Endometrial microvascular endothelial cells (primary cell): ENCODE measurements around the gene ANKRD10. TPM values are rescaled to one million over a fixed set of nuclear protein-coding genes. Genes with fewer than 3 reads are reported as not detected.

Experiments
- in situ Hi-C: cut with HindIII; loops from 2 replicates; pipeline ENCODE4 v1.10.0; 2017; ENCODE audit warnings: low sequenced_read_pairs, low pct_unique_long_range_greater_than_20kb; ENCODE audit errors: inconsistent ontology term
- total RNA-seq: library from RNA; depleted of rRNA; stranded (reverse); fragments of >200 nt; gene quantifications from one replicate; pipeline ENCODE4 v1.2.3, GENCODE V29; 2015; ENCODE audit errors: inconsistent ontology term

The ANKRD10 gene
- total RNA-seq, 1 donor from 2014 or later = 22.5 TPM

DNA sequence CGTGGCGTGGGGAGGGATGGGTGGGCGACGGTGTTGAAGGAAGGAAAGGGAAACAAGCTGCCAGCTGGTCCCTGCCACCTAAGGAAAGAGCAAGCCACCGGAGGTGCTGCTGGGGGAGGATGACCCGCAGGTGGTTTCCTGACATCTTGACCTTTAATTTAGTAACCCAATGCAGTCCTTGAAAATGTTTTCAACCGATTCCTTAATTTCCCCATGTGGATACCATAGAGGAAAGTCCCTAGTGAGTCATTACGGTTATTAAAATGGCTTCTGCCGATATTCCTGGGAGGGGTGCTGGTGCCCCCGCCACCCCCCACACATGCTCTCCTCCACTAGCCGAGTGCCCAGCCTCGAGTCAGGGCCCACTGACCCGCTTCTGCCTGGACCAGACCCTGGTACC is 6.3 kb upstream of the ANKRD10 start:
- in situ Hi-C loops = no loop called here

DNA sequence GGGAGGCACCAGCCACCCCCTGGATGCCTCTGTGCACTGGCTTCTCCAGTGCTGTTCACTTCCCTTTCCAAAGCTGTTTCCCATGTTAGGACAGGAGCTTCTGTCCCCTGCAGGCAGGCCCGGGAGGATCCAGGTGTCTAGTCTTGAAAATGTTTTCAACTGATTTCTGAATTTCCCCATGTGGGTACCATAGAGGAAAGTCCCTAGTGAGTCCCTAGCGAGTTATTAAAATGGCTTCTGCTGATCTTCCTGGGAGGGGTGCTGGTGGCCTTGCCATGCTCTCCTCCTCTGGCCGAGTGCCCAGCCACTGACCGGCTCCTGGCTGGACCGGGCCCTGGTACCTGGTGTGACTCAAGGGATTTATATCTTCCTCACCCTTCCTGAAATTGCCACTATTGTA is 5.2 kb upstream of the ANKRD10 start:
- in situ Hi-C loops = no loop called here

DNA sequence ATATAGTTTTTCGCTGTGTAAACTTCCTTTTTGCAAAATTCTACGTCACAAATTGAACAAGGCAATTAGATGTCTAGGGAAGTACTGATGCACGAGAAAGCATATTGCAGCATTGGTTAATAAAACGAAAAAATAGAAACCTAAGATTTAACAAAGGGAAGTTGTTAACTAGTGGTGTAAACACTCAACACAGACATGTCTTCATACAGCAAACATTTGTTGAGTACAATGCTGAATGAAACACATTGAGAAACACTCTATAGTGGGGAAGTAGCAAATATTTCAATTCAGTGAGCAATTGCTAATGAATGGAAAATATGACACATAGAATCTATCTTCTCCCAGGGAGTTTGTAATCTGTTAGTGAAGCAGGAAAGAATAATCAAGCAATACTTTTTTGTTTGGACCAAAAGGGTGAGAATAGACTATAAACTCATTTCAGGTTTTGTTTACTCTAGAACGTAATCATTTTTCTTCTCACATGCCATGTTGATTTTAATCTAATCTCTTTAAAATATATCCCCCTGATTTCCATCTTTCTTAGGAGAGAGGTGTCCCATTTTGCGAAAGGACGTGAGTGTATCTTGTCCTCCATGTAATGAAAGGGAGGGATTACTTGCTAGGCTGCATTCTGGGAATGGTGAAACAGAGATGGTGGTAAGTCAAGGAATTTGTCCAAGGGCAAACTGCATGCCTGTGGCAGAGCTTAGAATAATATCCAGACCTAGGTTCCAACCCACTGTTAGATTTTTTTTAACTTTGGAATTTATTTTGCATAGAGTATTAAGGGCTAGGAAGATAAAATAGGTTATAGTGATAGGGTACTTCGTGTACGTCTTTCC is 1.7 kb upstream of the ANKRD10 start:
- in situ Hi-C loops = no loop called here

DNA sequence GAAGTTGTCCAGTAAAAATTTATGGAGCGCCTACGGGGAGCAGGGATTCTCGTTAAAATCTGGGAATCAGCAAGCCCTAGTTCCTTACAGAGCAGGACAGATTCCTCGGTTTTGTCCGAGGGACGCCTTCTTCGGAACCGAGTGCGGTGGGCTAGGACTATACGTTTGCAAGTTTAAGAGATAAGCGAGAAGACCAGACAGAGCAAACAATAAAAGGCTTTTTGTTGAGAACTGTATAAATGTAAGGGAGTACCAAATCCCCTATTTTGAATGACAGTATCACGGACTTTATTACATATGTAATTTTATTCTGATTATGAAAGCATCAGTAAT is 971 bp upstream of the ANKRD10 start:
- in situ Hi-C loops = no loop called here

DNA sequence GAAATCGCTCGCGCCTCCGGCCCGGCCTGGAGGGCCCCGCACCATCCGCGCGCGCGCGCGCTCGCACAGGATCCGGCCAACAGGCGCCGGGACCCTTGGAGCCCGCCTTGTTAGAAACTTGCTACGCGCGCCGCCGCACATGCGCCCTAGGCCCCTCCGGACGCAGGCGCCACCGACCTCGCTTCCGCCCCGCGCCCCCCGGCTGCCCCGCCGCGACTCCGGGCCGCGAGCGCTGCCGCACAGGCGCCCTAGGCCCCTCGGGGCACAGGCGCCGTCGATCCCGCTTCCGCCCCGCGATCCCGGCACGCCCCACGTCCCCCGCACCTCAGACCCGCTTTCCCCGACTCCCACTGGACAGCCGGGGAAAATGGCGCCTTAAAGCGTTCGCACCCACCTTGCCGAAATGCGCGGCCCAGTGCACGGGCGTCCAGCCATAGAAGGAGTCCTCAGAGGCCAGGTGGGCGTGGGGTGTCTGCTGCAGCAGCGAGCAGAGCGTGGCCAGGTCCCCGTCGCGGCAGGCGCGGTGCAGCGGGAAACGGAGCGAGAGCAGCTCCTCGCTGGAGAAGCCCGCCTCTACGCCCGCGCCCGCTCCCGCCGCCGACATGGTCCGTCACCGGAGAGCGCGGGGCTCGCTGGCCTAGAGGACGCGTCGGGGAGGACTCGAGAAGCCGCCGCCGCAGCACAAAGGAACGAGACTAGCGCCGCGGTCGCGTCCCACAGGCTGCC is 375 bp downstream of the ANKRD10 start:
- in situ Hi-C loops = no loop called here

DNA sequence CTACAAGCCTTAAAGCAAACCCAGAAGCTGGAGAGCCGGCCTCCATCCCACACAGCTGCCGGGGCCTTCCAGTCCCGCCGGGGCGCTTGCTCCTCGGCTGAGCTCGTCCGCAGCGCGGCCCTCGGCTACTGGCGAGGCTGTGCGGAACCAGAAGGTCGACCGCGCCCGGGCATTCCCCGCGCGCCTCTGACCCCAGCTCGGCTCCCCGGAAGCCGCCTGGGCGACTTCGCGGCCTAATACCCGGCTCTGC is 863 bp downstream of the ANKRD10 start:
- in situ Hi-C loops = no loop called here

- in situ Hi-C loops = no loop called here
Observed at GRCh38 chr13:110913322-110914080, 1.4 kb downstream of the ANKRD10 start.

DNA sequence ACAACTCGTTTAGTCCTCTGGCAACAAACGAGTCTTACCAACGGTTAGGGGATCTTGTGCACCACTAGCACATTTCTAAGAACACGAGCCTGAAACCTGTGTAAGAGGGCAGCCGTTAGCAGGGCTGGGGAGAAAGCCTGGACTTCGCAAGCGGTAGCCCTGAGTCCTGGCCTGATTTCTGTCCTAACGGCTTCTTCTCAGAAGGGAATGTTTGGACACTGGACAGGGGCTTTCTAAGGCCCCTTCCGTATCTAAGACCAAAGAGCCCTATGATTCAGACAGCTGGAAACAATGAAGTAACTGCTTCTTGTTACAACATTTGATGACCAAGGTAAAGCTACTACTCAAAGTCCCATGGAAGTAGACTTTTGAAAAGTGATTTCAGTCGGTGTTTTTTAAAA is 2.2 kb downstream of the ANKRD10 start:
- in situ Hi-C loops = no loop called here

- in situ Hi-C loops = no loop called here
Observed at GRCh38 chr13:110911880-110912279, 3.0 kb downstream of the ANKRD10 start.

- in situ Hi-C loops = no loop called here
Observed at GRCh38 chr13:110910013-110910890, 4.6 kb downstream of the ANKRD10 start.

- in situ Hi-C loops = no loop called here
Observed at GRCh38 chr13:110907951-110908898, 6.6 kb downstream of the ANKRD10 start.

- in situ Hi-C loops = no loop called here
Observed at GRCh38 chr13:110907301-110907700, 7.6 kb downstream of the ANKRD10 start.

GRCh38 chr13:110904748-110905147 is 10.1 kb downstream of the ANKRD10 start:
- in situ Hi-C loops = no loop called here

DNA sequence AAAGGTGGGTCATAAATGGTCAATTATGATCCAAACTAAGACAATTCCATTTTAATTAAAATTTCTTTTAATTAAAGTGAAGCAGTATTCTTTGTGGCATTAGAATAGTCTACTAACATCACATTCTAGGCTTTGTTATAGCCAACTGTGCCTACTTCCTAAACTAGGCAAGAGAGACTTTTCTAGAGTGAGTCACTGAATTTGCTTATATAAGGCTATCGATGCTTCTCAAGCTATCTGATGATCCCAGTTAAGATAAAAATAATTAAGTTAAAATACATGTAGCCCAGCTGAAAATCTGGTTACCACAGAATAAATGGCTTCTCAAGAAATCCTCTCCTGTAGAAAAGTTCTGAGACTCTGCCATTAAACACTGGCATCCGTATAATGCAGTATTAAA is 12.5 kb downstream of the ANKRD10 start:
- in situ Hi-C loops = no loop called here

DNA sequence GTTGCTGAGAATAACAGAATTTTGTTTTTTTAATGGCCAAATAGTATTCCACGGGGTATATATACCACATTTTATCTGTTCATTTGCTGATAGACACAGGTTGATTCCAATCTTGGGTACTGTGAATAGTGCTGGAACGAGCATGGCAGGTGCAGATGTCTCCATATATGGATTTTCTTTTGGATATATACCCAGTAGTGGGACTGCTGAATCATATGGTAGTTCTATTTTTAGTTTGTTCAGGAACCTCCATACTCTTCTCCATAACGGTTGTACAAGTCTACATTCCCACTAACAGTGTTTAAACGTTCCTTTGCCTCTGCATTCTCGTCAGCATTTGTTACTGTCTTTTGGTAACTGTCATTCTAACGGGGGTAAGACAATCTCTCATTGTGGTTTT is 17.3 kb downstream of the ANKRD10 start:
- in situ Hi-C loops = no loop called here

DNA sequence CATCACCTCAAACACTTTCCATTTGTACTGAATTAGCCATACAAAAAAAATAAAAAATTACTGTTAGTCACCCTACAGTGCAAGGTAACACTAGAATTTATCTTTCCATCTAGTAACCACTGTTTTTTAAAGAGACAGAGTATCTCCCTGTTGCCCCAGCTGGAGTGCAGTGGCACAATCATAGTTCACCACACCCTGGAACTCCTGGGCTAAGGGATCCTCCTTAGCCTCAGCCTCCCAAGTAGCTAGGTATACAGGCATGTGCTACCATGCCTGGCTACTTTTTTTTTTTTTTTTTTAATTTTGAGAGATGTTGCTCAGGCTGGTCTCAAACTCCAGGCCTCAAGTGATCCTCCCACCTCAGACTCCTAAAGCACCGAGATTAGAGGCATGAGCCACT is 17.9 kb downstream of the ANKRD10 start:
- in situ Hi-C loops = no loop called here

DNA sequence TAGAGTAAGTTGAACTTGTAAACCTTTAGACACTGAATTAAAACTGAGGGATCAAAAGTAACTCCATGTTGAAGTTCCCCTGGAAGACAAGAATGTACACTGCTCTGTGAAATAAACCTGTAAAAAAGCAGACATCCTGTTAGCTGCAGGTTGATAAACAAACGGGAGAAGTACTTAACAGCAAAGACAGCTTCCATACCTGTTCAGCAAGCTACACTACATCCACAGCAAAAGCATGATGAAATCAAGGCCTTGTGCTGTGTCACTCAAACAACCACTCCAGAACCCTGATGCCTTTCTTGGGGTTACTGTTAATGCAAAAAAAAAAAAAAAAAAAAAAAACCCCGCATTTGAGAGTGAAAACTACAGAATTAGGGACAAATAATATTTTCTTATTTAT is 20.8 kb downstream of the ANKRD10 start:
- in situ Hi-C loops = no loop called here

- in situ Hi-C loops = no loop called here
Observed at GRCh38 chr13:110893571-110893970, 21.3 kb downstream of the ANKRD10 start.
